Measurements from ENCODE around the gene BCL11A.
"Not testable (repeated sequence)": the region's sequence is repeated elsewhere in the genome, so short reads cannot be mapped to it uniquely, and the experiment has no call there.

The BCL11A gene

GRCh38 chr2:60429681-60430080 is 123.8 kb downstream of the BCL11A start:
- DNase-seq (ENCODE audit: low read depth): no peak

GRCh38 chr2:60426880-60427279 is 126.6 kb downstream of the BCL11A start:
- no peak overlapping the region for H3K4me3 ChIP-seq (ENCODE audit: low read length)
- TF ChIP-seq, protein P1, sequence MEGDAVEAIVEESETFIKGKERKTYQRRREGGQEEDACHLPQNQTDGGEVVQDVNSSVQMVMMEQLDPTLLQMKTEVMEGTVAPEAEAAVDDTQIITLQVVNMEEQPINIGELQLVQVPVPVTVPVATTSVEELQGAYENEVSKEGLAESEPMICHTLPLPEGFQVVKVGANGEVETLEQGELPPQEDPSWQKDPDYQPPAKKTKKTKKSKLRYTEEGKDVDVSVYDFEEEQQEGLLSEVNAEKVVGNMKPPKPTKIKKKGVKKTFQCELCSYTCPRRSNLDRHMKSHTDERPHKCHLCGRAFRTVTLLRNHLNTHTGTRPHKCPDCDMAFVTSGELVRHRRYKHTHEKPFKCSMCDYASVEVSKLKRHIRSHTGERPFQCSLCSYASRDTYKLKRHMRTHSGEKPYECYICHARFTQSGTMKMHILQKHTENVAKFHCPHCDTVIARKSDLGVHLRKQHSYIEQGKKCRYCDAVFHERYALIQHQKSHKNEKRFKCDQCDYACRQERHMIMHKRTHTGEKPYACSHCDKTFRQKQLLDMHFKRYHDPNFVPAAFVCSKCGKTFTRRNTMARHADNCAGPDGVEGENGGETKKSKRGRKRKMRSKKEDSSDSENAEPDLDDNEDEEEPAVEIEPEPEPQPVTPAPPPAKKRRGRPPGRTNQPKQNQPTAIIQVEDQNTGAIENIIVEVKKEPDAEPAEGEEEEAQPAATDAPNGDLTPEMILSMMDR (IDR thresholded peaks at IDR 0.05; ENCODE audit: insufficient read depth, low read depth, low read length, missing control alignments): no peak
- no peak for DNase-seq (ENCODE audit: low read depth)

More at GRCh38 chr2:60429681-60430080, 123.8 kb downstream of the BCL11A start:
- no peak overlapping the region for H3K4me3 ChIP-seq (ENCODE audit: low read length)
- TF ChIP-seq, protein P1 (IDR thresholded peaks at IDR 0.05; ENCODE audit: insufficient read depth, low read depth, low read length, missing control alignments): no peak

GRCh38 chr2:60426341-60426740 is 127.1 kb downstream of the BCL11A start:
- H3K4me3 ChIP-seq (ENCODE audit: low read length): no peak overlapping the region
- no peak for DNase-seq (ENCODE audit: low read depth)
- TF ChIP-seq, protein P1 (IDR thresholded peaks at IDR 0.05; ENCODE audit: insufficient read depth, low read depth, low read length, missing control alignments): no peak

DNA sequence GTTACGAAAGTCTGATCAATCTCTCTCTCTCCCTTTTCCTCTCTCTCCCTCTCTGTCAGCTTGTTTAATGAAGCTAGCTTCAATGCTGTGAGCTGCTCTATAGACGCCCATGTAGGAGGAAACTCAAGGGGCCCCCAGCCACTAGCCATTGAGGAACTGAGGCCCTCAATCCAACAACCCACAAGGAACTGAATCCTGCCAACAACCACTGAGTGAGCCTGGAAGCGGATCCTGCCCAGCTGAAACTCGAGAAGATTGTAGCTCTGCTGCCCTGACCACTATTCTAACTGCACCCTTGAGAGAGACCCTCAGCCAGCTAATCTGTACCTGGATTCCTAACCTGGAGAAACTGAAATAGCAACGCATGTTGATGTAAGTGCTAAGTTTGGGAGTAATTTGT is 129.2 kb downstream of the BCL11A start:
- TF ChIP-seq, protein P1 (IDR thresholded peaks at IDR 0.05; ENCODE audit: insufficient read depth, low read depth, low read length, missing control alignments): no peak
- no peak overlapping the region for H3K4me3 ChIP-seq (ENCODE audit: low read length)
- no peak for DNase-seq (ENCODE audit: low read depth)

GRCh38 chr2:60423505-60423904 is 129.9 kb downstream of the BCL11A start:
- TF ChIP-seq, protein P1 (IDR thresholded peaks at IDR 0.05; ENCODE audit: insufficient read depth, low read depth, low read length, missing control alignments): no peak
- no peak overlapping the region for H3K4me3 ChIP-seq (ENCODE audit: low read length)
- no peak for DNase-seq (ENCODE audit: low read depth)

DNA sequence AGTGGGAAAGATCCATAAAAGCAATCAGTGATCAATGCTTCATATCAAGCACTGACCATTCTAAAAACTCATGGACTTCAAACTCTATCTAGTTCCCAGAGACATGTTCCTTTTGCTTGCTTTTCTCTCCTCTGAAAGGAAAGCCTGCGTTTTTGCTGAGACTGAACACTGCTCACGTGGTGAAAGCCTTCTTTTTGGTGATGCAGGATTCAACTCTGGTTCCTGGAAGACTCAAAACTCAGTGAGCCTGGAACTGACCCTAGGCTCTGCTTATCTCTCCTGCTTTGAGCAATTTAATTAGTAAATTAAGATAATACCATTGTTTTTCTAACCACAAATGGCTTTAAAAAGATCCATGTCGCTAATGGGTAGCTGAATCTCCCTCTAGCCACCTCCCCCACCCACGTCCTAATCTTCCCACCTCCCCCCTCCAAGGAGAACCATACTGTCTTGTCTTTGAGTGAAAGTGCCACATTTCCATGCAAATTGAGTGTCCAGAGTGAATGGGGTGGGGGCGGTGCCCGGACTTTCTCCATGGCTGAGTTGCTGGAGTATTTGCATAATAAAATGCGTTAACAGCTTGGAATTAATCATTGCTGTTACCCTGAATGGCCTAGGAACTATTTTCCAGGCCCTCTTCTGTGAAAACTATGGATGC is 130.5 kb downstream of the BCL11A start:
- H3K4me3 ChIP-seq (ENCODE audit: low read length): no peak overlapping the region
- DNase-seq (ENCODE audit: low read depth): no peak
- TF ChIP-seq, protein P1 (IDR thresholded peaks at IDR 0.05; ENCODE audit: insufficient read depth, low read depth, low read length, missing control alignments): no peak

- H3K4me3 ChIP-seq (ENCODE audit: low read length); DNase-seq (ENCODE audit: low read depth): not testable (repeated sequence)
These were observed 136.2 kb downstream of the BCL11A start for GRCh38 chr2:60417210-60417609.

Data from epithelial cell of esophagus (primary cell).